Measurements from ENCODE around the gene SPI1. TPM values are rescaled to one million over a fixed set of nuclear protein-coding genes. Genes with fewer than 3 reads are reported as not detected.

SPI1 gene
- total RNA-seq, 1 donor: not detected

DNA sequence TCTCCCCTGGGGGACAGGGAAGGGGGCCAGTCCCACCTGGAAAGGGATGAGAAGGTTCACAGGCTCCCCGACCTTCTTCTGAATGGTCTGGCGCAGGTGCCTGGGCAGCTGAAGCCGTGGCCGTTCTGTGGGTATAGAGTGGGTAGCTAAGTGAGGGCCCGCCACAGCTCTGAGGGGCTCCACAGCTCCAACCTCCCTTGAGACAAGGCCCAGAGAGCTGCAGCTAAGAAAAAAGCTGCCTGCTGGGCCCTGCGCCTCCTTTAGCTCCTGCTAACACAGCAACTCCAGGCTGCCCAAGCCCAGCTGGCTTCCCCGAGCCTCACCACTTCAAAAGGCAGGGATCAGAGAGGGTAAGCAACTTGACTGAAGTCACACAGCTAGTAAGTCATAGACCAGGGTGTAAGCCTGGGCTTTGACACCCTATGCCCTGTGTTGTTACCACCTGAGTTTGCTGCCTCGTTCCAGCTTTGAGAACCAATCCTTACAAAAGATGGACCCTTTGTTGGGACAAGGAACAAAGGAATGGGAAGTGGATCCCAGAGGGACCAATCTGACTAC is 44.4 kb downstream of the SPI1 start:
- DNase-seq (ENCODE audit: low read depth): no peak
- TF ChIP-seq, protein P1, sequence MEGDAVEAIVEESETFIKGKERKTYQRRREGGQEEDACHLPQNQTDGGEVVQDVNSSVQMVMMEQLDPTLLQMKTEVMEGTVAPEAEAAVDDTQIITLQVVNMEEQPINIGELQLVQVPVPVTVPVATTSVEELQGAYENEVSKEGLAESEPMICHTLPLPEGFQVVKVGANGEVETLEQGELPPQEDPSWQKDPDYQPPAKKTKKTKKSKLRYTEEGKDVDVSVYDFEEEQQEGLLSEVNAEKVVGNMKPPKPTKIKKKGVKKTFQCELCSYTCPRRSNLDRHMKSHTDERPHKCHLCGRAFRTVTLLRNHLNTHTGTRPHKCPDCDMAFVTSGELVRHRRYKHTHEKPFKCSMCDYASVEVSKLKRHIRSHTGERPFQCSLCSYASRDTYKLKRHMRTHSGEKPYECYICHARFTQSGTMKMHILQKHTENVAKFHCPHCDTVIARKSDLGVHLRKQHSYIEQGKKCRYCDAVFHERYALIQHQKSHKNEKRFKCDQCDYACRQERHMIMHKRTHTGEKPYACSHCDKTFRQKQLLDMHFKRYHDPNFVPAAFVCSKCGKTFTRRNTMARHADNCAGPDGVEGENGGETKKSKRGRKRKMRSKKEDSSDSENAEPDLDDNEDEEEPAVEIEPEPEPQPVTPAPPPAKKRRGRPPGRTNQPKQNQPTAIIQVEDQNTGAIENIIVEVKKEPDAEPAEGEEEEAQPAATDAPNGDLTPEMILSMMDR (IDR thresholded peaks at IDR 0.05; ENCODE audit: insufficient read depth, low read depth, low read length): no peak
- no peak overlapping the region for H3K4me3 ChIP-seq (ENCODE audit: low read depth, low read length)

DNA sequence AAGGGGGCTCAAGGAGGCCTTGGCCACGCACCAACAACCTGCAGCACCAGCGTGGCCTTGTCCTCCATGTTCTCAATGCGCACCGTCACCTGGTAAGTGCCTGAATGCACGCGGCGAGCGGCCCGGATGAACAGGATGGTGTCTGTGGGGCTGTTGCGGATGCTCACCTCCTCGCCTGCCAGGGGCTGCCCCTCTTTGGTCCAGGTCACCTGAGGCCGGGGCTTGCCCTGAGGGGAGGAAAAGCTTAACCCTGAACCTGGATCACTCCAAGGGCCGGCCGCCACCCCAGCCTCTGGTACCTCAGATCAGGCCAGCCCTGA is 44.9 kb downstream of the SPI1 start:
- TF ChIP-seq, protein P1 (IDR thresholded peaks at IDR 0.05; ENCODE audit: insufficient read depth, low read depth, low read length): no peak
- H3K4me3 ChIP-seq (ENCODE audit: low read depth, low read length): no peak overlapping the region
- no peak for DNase-seq (ENCODE audit: low read depth)

DNA sequence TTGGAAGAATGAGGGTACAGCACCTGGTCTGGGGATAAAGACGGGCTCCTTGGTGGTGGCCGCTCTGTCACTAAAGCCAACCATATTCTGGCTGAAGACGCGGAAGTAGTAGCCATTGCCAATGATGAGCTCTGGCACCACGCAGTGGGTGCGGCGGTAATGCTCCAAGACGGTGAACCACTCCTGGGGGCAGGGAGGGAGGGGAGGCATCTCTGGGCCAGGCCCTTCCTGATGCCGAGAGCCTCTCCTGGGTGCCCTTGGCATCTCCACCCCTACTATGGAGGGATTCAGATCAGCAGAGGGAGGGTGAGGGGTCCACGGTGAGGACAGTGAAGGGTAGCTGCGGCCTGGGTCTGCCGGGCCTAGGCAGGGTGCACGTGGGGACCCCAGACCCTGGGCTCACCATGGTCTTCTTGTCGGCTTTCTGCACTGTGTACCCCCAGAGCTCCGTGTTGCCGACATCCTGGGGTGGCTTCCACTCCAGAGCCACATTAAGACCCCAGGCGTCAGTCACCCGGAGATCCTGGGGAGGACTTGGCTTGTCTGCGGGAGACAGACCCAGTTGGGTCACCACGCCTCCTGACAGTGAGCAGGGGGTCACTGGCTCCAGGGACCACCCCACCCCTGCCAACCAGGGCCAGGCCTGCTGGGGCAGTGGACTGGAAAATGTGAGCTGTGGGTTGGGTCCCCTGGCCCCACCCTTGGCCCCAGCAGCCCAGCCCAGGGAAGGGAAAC is 45.4 kb downstream of the SPI1 start:
- TF ChIP-seq, protein P1 (IDR thresholded peaks at IDR 0.05; ENCODE audit: insufficient read depth, low read depth, low read length): no peak
- DNase-seq (ENCODE audit: low read depth): no peak
- H3K4me3 ChIP-seq (ENCODE audit: low read depth, low read length): no peak overlapping the region

DNA sequence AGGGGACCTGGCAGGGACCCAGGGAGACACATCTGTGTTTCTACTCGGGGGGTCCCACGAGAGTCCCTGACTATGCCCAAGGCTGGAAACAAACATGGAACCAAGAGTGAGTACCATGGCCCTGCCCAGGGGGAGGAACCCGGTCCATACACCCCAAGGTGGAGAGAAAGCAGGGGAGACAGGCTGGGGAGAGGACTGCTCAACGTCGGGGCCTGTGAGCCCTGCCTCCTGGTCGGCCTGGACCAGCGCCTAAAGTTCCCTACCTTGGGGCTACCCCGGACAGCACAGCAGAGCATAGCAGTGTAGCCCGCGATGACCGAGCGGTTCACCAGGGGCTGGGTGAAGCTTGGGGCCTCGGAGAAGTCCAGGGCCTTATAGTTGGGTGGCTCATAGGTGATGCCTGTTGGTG is 46.0 kb downstream of the SPI1 start:
- TF ChIP-seq, protein P1 (IDR thresholded peaks at IDR 0.05; ENCODE audit: insufficient read depth, low read depth, low read length): no peak
- H3K4me3 ChIP-seq (ENCODE audit: low read depth, low read length): no peak overlapping the region
- no peak for DNase-seq (ENCODE audit: low read depth)

DNA sequence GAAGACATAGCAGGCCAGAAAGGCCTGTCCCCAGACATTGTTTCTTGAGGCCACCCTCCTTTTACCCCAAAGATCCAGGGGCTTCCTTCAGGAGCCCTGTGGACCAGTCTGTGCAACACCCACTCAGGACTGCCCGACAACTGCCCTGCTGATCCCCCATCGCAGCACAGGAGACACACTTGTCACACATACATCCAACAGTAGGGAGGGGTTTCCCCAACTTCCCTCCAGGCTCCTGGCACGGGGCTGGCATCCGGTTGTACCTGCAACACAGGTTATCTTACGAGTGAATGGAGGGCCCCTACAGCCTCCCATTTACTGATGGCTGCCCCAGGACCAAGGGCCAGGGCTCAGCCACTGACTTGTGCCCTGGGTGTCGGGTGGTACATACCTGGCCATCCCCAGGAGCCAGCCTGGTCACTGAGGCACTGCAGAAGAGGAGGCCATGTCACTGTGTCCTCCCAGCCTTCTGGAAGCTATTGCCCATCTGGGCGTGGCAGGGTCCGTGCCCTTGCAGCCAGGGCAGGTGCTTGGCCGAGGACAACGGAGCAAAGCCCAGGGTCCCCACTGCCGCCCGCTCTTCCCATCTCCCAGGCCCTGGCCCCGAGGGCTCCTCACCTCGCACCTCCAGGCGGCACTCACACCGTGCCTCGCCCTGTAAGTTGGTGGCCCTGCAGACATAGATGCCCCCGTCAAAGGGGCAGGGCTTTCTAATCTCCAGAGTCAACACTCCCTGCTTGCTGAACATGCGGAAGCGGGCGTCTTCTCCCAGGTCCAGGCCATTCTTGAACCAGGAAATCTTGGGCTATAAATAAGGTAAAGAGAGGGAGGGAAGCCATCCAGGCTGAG is 46.7 kb downstream of the SPI1 start:
- no peak overlapping the region for H3K4me3 ChIP-seq (ENCODE audit: low read depth, low read length)
- DNase-seq (ENCODE audit: low read depth): no peak
- TF ChIP-seq, protein P1 (IDR thresholded peaks at IDR 0.05; ENCODE audit: insufficient read depth, low read depth, low read length): no peak

DNA sequence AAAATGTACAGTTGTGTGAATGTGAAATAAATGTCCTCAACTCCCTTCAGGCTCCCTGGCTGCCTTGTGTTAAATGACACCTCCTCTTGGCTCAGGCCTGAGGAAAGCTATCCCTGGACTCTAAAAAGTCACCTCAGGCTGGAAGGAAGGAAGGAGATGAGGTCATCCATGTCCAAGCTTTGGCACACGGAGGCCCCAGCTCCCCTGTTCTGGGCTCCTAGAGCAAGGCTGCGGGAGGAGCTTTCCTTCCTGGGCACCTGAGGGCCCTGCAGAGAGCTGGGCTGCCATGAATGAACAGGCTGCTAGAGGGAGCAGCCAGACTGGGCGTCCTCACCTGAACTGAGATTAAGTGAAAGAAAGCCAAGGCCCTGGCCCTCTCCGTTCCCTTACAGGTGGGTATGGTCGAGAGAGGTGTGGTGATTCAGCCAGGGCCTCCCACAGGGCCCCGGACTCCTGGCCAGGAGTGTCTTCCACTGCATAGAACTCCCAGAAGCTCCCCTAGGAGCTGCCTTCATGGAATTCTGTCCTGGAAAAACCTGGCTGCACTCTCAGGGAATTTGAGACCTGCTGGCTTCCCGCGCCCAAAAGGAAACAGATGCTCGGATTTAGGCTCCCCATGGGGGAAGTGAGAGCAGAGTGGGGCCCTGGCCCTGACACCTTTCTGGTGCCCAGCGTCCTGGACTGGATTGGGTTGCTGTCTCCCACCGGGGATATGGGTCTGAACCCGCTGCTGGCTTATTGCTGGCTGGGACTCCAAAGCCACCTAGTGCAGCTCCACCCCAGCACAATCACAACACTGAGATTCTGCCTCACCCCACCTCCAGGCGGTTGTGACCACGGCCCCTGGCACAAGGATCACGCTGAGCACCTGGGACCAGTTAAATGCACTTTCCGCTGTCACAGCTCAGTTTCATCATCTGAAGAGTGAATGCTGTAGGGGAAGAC is 48.1 kb downstream of the SPI1 start:
- H3K4me3 ChIP-seq (ENCODE audit: low read depth, low read length): no peak overlapping the region
- DNase-seq (ENCODE audit: low read depth): no peak
- TF ChIP-seq, protein P1 (IDR thresholded peaks at IDR 0.05; ENCODE audit: insufficient read depth, low read depth, low read length): no peak
